Stimulated activated CD4-positive, alpha-beta T cell treated with anti-CD3 and anti-CD28 coated beads, Interleukin-4, amount 100 ng/mL, for 24 hours (primary cell): ENCODE results near the gene SPTLC2.
"Not testable (repeated sequence)": the region's sequence is repeated elsewhere in the genome, so short reads cannot be mapped to it uniquely, and the experiment has no call there.

Experiments
- DNase-seq: peaks from one replicate; pipeline ENCODE4 v3.0.0-alpha.2; 2020

Gene SPTLC2

DNA sequence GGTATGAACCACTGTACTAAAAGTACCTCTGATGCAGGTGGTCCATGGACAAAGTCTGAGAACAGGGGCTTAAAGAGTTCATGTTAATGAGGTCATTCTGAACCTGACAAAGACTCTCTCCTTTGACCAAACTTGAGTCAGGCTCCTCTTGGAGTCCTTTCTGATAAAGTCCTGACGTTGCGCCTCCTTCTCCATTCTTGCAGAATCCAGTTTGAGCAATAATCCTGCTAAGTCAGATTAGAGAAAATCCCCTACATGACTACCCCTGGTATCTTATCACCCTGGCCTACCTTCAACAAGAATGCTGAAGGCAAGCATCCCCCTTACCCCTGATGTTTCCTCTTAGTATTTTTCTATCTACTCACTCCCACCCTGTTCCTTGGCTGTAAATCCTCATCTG, 71.9 kb downstream of the SPTLC2 start:
- DNase-seq = no peak

DNA sequence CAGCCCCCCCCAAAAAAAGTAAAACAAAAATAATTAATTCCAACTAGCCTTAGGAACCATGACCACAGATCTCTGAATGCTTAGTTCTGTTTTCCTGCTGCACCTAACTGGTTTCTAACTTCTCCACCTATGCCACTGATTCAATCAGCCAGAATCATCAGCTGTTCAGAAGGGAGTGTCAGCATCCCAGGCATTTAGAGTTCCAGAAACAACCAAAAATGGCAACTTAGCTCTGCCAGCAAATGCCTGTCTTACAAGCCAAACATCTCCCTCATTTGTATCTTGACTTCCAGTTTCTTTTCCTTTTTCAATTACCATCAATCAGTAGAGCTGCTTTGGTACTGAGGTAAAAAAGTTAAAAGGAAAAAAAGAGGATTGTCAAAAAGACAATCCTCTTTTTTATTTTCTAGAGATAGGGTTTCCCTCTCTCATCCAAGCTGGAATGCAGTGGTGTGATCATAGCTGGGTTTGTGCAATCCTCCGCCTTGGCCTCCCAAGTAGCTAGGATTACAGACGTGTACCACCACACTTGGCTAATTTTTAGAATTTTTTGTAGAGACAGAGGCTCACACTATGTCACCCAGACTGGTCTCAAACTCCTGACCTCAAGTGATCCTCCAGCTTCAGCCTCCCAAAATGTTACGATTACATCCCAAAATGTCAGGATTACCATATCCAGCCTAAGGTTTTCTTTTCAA, 72.7 kb downstream of the SPTLC2 start:
- DNase-seq = no peak

DNA sequence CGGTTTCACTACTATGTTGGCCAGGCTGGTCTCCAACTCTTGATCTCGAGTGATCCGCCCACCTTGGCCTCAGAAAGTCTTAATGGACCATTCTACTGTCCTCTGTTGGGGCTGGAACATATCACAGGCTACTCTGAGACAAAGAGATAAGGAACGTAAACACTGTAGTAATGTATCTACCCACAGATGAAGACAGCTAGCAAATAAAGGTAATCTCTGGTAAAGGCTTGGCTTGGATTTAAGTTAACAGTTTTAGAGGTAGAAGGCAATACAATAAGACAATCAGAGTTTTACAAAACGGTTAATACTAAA, 73.2 kb downstream of the SPTLC2 start:
- DNase-seq = no peak

DNA sequence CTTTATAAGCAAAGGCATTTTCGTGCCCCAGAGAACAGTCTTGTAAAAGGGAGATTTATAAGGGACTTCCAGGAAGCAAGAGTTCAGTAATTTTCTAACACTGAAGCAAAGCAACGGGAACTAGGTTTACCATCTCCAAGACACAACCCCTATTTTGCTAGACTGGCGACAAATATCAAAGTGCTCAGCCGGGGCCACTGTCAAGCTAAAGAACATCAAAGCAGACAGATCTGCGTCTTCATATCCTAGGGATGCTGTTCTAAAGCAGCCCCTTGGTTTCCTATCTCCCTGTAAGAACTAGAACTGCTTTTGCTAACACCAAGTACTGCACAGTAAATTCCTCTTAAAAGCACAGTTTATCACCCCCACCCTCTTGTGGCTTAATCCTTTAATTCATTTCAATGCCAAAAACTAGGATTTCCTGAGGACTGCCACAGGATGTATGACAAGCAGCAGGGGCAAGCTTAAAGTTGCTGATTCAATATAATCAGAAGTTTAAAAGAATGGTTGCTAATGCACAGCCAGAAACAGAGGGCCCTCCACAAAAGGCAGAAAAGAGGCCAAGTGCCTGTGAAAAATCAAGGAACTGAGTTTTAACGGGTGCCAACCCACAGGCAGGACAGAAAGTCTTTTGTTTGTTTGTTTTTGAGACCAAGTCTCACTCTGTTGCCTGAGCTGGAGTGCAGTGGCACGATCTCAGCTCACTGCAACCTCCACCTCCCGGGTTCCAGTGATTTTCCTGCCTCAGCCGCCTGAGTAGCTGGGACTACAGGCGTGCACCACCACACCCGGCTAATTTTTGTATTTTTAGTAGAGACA, 73.8 kb downstream of the SPTLC2 start:
- DNase-seq = no peak

DNA sequence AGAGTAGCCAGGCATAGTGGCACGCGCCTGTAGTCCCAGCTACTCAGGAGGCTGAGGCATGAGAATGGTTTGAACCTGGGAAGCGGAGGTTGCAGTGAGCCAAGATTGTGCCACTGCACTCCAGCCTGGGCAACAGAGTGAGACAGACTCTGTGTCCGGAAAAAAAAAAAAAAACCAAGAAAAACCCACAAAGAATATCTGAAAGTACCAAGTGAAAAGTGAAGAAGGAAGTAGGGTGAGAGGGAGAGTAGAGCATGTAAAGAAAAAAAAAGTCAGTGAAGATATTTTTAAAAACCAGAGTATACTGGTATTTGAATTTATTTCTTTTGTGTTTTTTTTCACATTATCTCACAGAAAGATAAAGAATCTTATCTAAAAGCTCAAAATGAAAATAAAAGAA, 74.5 kb downstream of the SPTLC2 start:
- DNase-seq = no peak

DNA sequence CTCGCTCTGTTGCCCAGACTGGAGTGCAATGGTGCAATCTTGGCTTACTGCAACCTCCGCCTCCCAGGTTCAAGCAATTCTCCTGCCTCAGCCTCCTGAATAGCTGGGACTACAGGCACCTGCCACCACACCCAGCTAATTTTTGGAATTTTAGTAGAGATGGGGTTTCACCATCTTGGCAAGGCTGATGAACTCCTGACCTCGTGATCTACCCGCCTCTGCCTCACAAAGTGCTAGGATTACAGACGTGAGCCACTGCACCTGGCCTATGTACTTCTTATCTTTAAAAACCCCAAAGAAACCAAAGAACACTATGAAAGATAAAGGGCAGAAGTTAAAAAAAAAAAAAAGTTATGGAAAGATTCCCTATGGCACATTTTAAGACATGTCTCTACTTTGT, 79.5 kb downstream of the SPTLC2 start:
- not testable (repeated sequence) for DNase-seq

DNA sequence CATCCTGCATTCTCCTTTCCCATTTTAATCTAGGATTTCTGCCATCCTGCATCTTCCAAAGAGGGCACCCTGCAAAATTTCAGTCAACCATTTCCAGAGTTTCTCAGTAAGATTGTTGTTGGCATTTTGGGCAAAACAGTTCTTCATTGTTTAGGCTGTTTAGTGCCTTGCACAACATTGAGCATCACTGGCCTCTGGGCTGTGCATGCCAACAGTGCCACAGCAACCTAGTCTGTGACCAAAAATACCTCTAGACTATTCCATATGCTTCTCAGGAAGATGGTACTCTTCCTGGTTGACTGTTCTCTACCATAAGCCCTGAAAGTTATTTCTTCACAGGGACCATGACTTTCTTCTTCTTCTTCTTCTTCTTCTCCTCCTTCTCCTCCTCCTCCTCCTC, 85.4 kb downstream of the SPTLC2 start:
- no peak for DNase-seq

DNA sequence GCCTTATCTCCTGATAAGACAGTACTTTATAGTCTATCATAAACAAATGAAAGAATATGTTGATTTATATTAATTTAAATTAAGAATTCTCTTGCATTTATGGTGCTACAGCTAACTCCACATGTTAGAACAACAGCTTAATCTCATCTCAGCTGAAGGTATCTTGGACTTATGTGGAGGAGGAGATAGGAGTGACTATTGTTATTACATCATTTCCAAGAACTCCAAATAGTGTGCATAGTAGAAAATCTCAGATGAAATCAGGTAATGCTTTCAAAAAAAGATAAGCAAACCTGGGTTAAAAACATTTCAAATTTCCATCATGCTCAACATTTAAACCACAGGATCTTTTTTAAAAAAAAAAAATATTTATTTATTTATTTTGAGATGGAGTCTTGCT, 86.5 kb downstream of the SPTLC2 start:
- DNase-seq = no peak

DNA sequence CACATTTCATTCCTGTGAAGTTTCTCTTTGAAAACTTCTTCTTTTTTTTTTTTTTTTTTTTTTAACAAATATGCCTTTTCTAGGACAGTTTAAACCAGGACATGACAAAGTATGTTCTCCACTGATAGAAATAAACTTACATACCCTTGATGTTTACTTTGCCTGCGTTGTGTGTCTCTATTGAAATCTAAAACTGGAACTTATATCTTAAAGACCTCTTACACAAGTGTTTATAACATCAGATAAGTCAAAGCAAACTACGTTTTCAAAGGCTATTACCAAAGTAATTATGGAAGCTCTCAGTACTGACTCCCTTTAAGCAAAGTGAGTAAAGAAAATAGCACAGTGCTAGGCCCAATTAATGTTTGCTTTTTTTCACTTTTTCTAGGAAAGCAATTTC, 87.2 kb downstream of the SPTLC2 start:
- no peak for DNase-seq

DNA sequence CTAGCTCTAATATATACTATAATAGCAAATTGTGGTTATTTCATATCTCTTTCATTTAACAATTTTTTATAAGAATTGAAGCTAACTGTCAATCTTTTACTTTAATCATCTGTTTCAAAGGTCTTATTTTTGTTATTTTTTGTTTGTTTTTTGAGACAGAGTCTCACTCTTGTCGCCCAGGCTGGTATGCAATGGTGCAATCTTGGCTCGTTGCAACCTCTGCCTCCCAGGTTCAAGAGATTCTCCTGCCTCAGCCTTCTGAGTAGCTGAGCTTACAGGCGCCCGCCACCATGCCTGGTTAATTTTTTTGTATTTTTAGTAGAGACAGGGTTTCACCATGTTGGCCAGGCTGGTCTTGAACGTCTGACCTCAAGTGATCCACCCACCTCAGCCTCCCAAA, 87.7 kb downstream of the SPTLC2 start:
- not testable (repeated sequence) for DNase-seq

DNA sequence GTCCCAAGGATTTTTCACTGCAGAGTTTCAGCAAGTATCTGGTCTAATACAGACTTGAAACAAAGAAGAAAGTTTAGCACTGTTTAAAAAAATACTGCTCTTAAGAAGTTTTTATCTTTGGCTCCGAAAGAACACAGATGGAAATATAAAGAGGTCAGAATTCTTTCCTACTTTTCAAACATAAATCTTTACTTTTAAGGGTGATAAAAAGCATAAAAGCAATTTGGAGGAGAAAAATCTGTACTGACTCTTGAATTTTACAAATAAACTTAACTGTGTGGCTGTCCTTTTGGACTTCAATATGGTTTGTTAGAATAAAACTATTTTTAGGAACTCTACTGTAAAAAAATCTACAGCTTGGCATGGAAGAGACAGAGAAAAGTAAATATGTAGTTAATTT, 90.2 kb downstream of the SPTLC2 start:
- DNase-seq = no peak

DNA sequence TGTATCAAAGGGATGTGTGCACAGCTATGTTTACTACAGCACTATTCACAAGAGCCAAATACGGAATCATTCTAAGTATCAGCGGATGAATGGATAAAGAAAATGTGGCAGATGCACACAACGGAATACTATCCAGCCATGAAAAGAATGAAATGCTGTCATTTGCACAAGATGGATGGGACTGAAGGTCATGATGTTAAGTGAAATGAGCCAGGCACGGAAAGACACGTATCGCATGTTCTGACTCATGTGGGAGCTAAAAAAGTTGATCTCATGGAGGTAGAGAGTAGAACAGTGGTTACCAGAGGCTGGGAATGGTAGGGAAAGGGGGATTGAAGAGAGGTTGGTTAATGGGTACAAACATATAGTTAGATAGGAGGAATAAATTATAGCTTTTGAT, 91.9 kb downstream of the SPTLC2 start:
- DNase-seq = no peak

DNA sequence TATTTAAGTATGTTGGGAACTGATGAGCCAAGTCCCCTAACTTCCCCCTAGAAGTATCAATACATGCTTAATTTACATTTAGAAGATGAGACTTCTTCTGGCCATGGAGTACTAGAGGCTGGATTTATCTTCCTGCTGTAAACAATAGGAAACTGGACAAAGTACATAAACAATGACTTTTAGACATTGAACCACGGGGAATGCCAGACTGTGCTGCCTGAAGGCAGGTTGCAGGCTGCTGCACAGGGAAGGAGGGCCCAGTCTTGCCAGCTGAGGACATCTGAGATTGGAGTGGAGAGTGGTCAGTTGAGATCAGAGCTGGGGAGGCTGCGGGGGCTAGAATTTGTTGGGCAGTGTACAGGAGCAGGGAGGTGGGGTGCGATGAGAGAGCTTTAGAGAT, 93.3 kb downstream of the SPTLC2 start:
- DNase-seq = no peak

DNA sequence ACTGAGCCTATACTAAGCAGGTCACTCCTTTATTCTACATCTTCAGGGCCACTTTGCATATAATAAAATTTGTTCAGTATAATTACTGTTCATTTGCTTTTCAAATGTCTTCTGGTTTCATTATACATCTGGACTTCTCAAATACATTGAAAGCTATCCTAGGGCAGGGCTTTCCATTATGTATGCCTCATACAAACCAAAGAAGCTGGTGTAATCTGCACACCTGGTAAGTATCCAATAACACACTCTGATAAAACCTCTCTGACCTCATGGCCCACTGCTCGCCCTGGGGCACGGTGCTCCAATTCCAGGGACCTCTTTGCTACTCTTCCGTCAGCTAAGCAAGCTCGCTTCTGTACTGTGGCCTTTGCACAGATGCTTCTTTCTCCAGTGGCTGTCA, 95.9 kb downstream of the SPTLC2 start:
- DNase-seq = no peak

DNA sequence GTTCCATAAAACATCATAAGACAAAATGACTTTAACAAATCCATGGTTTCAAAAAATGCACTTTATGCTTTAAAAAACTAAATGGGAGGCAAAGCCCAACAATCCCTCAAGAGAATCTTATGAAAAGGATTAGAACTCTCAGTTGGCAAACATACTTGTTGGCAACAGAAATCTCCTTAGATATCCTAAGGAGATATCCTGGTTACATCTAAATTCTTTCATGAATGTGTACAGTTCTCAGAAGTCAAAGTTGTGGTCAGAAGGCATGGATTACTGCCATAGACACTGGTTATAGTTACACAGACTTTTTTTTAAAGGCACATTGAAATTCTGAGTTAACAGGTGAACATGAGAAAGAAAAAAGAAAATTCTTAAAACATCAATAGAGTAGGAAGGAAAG, 100.3 kb downstream of the SPTLC2 start:
- DNase-seq = no peak

DNA sequence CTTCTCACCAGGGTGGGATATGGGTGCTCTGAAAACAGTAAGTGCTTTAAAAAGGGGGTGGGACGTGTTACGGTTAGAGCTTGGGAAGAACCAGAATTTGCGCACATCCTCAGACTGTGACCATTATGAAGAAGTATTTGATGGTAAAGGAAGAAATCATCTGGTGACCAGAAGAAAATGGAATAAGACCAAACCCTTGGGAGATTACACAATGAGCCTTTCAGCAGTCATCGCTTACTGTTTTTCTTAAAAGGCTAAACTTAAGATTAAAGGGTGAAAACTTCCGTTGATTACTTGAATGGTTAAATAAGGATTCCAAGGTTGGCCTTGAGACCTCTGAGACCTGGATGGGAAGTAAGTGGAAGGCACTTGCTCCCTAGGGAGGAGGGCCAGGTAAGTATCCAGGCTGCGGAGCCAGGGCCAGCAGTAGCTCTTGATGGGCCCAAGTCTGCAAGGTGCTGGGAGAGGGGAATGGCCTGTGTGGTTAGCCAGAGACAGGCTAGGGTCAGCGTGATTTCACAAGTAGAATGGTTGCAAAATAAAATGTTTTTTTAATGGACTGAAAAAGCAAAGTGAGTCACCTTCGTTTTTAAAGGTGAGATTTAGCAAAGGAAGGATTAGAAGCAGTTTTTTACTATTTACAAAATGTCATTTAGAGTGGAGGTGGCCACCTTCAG, 104.8 kb downstream of the SPTLC2 start:
- DNase-seq = no peak

DNA sequence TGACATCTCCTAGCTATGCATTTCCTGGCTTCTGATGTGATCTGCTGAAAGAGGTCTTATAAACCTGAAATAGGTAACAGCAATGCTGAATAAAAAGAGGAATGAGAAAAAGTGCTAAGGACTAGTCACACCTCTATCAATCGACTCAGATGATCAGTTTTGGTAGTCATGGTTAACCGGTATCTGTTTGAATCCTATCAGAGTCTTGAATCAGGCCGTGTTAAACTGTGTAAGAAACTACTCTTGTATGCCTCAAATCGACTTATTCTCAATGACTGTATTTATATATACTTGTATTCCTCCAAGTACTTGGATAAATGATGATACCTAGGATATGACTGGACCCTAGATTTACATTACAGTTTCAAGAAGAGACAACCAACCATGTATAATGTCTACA, 107.1 kb downstream of the SPTLC2 start:
- DNase-seq = no peak

DNA sequence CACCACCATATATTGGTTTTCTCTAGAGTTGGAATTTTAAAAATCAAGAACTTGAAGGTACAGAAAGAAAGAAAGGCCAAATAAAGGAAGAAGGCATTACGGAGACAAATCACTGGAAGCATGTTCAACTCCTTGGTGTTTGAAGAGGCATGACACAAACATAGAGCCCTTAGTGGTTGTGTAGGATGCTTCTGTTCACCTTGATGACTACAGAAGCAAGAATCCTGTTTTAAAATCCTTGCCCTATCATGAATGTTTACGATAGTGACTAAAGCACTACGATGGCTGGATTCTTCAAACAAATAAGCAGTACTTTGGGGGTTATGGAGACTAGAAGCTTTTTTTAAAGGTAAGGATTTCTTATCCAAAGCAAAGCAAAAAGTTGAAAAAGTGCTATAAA, 107.6 kb downstream of the SPTLC2 start:
- DNase-seq = no peak

DNA sequence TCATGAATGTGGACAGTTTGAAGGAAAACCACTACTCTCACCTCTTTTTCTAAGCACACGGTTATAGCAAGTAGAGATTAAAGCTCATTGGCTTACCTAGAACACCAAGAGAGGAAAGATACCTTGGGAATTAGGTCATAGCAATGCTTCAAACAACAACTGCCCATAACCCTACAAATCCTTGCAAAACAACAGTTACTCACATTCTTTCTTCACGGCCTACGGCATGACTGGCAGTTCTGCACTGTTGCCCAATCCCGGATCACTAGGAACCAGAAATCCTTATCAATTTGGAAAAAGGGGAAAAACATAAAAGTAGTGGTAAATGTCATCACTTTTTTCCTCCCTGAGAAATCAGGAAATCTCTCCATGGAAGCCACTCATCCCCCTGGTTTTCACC, 108.2 kb downstream of the SPTLC2 start:
- DNase-seq = no peak

DNA sequence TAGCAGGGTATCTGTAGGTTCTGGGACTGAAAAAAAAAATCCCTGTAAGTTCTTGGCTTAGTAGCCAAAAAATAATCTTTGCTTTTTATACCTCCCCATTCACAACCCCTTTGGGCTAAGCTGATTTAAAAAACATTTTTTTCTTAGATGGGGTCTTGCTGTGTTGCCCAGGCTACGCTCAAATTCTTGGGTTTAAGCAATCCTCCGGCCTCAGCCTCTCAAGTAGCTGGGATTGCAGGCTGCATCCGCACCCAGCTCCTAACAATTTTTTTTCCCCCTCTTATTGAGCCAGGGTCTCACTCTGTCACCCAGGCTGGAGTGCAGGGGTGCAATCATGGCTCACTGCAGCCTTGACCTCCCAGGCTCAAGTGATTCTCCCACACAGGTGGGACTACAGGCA, 108.7 kb downstream of the SPTLC2 start:
- DNase-seq = no peak

DNA sequence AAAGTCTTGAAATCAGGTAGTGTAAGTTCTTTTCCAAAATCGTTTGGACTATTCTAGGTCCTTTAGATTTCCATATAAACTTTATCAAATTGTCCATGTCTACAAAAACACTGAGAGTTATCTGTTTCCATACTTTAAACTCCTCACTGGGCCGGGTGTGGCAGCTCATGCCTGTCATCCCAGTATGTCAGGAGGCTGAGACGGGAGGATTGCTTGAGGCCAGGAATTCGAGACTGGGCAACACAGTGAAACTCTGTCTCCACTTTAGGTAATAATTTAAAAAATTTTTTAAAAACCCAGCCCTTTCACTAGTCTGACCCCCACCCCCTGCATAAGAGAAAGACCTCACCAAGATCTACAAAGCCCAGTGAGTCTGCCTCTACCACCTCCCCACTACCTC, 111.4 kb downstream of the SPTLC2 start:
- DNase-seq = no peak

DNA sequence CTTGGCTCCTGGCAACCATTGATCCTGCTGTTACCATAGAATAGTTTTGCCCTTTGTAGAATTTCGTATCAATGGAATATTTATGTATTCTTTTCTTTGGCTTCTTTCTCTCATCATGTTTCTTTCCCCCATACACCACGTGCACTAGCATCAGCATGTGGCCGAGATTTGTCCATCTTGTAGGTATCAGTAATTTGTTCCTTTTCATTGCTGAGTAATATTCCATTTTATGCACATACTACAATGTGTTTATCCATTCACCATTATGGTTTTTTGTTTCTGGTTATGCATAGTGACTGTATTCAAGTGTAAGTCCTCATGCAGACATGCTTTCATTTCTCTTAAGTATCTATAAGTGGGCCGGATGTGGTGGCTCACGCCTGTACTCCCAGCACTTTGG, 113.3 kb downstream of the SPTLC2 start:
- no peak for DNase-seq

DNA sequence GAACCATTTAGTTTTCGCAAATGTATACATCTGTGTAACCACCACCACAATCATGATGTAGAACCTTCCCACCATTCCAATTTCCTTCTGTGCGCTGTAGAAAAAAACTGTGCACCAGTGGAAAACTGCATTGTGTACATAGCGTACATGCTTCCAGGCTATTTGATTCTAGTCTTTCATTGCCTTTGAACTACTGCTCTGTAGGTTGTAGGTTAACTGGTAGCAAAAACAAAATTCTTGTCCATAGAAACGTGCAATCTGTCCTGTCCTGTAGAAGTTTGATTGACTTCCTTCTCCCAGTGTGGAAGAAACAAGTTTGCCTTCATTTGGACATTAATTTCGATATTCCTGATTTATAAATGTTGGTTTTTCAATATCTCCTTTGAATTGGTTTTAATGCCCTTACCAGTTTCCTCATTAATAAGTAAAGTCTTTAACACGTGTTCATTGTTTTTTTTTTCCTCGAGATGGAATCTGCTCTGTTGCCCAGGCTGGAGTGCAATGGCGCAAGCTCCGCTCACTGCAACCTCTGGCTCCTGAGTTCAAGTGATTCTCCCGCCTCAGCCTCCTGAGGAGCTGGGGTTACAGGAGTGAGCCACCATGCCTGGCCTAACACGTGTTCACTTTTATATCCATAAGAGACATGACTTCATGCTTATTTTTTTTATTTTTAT, 114.2 kb downstream of the SPTLC2 start:
- DNase-seq = no peak
